Hematopoietic multipotent progenitor cell treated with erythropoietin and hydrocortisone succinate and interleukin-3 and kit ligand, for 15 days (in vitro differentiated cells): Measurements from ENCODE around the gene VWA1.
"Not testable (repeated sequence)": the region's sequence is repeated elsewhere in the genome, so short reads cannot be mapped to it uniquely, and the experiment has no call there.

ENCODE experiments used
- DNase-seq: peaks from one replicate; pipeline ENCODE4 v3.0.0-alpha.2; 2015; ENCODE audit warnings: low spot score

The VWA1 gene

DNA sequence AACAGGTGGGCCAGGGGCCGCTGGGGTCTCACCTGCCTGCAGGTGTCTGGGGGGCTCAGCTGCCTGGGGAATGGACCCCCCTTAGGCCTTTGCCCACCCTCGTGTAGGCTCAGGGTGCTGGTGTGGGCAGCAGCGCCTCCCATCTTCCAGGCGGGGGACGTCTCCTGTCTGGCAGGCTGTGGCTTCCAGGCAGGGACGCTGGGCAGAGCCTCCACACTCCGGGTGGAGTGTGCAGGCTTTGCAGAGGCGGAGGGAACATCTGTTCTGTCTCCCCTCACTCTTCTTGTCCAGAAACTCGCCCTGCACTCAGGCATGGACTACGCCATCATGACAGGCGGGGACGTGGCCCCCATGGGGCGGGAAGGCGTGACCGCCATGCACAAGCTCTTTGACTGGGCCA lies 20.4 kb downstream of the VWA1 start:
- DNase-seq, result not testable (repeated sequence)

DNA sequence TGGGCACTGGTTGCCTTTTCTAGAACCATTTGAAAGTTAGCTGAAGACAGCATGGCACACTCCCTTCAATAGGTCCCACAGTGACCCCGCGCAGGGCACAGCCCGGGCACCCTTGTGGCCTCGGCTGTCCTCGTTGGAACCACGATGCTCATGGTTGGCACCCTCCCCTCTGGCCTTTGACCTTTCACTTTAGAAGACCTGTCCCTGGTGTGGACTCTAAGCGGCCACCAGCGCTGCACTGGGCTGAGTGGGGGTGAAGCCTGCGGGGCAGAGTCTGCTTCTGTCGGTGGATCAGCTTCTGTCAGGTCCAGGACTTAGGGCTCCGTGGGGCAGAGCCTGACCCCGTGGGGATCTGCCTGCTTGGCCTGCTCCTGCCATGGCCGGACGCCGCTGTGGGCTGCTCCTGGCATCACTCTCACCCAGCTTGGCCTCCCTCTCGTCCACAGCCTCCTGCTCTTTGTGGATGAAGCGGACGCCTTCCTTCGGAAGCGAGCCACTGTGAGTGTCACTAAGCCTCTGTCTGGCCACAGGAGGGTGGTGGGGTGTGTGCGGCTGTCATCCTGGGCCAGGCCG lies 21.3 kb downstream of the VWA1 start:
- DNase-seq, result not testable (repeated sequence)

DNA sequence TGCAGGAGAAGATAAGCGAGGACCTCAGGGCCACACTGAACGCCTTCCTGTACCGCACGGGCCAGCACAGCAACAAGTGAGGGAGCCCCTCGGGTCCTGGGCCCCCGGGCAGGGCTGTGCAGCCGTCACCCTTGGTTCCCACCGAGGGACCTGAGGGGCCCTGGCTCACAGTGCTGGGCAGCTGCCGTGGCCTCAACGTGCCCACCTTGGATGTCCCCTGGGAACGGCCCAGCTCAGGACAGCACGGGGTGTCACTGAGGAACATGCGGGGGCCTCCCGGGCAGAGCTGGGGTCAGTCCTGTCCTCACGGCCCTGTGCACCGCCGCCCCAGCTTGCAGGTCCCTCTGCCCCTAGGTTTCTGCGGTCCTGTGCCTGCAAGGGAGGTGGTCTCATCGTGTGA lies 23.7 kb downstream of the VWA1 start:
- not testable (repeated sequence) for DNase-seq

DNA sequence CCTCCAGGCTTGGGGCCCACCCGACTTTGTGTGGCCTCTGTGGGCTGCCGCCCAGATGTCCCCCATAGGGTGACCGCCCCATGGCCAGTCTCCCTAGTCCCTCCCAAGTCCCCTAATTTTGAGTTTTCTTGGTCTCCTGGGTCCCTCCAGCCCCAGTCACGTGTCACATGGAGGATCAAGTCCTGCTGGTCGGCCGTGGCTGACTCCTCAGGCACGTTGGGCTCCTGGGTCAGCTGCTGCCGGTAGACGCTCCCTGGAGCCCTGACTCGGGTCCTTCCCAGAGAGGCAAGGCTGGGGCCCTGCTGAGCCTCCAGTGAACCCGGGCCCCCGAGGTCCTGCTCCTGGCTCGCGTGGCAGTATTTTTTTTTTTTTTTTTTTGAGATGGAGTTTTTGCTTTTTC lies 24.2 kb downstream of the VWA1 start:
- DNase-seq, result not testable (repeated sequence)

DNA sequence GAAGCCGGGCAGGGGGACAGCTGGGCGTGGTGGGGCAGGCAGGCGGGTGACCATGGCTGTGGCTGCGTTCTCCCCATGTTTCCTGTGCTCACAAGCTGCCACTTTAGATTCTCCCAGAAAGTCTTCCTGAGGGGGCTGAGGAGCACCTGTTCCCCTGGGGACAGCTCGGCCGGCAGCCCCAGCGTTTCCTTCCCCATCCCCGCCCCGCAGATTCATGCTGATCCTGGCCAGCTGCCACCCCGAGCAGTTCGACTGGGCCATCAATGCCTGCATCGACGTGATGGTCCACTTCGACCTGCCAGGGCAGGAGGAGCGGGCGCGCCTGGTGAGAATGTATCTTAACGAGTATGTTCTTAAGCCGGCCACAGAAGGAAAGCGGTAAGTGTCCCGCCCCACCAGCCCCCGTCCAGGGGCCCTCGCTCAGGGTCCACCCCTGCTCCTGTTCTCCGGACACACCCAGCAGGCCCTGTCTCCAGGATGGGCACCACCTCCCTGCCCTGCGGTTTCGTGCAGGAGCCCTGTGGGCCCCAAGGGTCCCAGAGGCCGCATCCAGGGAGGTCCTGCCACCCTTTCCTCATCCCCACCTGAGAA lies 25.1 kb downstream of the VWA1 start:
- no peak for DNase-seq

DNA sequence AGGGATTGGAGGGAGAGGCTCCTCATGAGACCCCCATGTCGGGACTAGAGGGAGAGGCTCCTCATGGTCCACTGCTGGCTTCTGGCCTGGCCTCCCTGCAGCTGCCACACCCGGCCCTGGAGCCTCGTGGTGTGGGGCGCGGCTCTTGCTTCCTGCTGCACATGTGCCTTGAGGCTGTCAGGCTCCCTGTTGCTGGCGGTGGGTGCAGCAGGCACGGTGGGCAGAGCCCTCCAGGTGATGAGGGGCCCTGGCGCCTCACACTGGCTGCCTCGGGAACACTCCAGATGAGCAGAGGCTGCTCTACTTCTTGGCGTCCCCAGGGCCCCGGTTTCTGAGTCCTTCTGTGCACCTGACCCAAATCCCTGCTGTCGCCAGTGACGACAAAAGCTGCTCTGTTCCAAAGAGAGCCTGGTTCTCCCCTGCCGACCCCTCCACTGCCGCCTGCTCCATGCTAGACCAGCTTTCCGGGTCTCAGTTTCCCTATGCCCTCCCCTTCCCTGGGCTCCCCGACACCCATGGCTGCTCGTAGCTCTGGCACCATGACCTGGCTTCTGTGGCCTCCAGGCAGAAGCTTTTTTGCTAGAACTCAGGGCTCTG lies 26.3 kb downstream of the VWA1 start:
- no peak for DNase-seq

GRCh38 chr1:1462318-1462966 lies 27.0 kb downstream of the VWA1 start:
- DNase-seq, result no peak

DNA sequence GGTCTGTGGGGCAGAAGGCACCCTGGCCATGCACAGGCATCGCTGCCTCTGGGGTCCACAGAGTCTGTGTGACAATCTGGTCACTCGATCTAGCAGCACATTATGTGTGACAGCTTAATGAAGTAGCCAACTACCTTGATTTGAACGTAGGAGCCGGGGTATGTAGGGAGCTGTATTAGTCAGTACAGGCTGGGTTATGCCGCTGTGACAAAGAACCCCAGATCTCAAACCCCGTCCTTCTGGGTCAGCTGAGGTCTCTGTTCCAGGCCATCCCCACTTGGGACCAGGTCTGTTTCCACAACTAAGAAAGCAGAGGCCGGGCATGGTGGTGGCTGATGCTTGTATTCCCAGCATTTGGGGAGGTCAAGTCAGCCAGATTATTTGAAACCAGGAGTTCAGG lies 27.8 kb downstream of the VWA1 start:
- no peak for DNase-seq

DNA sequence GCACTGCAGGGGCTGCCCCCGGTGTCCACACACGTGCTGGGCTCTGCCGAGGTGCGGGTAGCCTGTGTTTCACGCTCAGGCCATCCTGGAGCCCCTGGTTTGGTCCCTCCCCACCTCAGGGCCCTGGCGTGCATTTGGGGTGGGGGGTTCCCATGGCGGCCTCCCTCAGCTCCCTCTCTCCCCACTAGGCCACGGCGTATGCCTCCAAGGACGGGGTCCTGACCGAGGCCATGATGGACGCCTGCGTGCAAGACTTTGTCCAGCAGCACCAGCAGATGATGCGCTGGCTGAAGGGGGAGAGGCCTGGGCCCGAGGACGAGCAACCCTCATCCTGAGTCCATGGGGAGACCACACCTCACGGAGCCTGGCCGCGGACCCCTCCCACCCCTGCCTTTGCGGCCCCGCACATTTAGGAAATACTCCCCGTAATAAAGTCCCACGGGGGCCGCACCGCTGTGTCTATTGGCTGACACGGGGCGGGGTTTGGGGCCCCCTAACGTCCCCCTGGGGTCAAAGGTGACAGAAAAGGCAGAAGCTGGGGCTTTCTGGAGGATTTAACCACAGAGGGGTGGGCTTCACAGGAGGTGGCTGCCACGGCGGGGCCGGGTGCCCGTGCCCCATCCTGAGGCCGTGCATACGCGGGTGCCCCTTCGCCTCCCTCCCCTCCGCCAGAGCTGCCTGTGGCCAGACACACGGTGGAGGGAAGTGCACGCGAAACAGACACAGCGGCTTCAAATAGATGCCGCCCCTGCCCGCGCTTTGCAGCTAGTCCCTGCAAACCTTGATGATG lies 32.9 kb downstream of the VWA1 start:
- DNase-seq, result not testable (repeated sequence)

GRCh38 chr1:1470626-1471388 lies 35.3 kb downstream of the VWA1 start:
- DNase-seq, result no peak

DNA sequence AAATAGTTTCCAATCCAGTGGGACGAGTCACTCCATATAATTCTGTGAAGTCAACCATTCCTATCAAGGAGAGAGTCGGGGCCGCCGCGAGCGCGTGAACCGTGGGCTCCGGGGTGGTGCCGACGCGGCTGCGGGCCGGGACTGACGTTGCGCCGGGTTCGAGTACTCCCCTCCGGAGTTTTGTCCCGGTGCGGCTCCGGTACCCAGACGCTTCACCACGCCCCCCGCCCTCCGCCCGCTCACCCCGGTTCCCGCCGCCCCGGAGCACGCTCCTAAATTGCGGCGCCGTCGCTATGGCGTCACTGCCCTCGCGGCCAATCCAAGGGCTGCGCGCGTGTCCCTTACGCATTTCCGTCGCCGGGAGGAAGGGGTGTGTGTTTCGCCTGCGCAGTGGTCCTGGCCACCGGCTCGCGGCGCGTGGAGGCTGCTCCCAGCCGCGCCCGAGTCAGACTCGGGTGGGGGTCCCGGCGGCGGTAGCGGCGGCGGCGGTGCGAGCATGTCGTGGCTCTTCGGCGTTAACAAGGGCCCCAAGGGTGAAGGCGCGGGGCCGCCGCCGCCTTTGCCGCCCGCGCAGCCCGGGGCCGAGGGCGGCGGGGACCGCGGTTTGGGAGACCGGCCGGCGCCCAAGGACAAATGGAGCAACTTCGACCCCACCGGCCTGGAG lies 36.0 kb downstream of the VWA1 start, which contains the start of gene ATAD3B:
ATAD3B (plus strand) TSS at position 377 of the 664 bp plus-strand sequence; CDS start at position 497, 120 bp downstream.
- DNase-seq, result peak; percentile 85

- DNase-seq, result not testable (repeated sequence)
These were observed 36.8 kb downstream of the VWA1 start for GRCh38 chr1:1472053-1472876.

GRCh38 chr1:1476011-1476410 lies 40.5 kb downstream of the VWA1 start:
- not testable (repeated sequence) for DNase-seq

GRCh38 chr1:1477206-1477605 lies 41.7 kb downstream of the VWA1 start:
- DNase-seq, result no peak

- no peak for DNase-seq
These were observed 44.3 kb downstream of the VWA1 start for GRCh38 chr1:1479547-1480487.

DNA sequence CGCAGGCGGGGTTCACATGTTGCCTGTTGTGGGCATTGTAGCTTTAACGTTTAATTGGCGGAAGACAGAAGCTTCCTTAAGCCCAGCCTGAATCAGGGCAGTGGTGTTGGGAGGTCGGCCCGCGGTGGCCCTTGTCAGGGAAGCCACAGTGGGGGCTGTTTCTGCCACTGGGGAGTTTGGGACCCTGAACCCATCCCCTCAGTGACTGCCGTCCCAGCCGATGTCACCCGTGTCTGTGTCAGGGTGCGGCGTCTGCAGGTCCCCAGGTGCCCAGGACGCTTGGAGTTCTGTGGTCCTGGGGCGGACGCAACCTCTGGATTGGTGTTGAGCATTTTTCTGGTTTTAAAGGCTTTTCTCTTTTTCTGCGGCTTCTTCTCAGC lies 45.0 kb downstream of the VWA1 start:
- not testable (repeated sequence) for DNase-seq

DNA sequence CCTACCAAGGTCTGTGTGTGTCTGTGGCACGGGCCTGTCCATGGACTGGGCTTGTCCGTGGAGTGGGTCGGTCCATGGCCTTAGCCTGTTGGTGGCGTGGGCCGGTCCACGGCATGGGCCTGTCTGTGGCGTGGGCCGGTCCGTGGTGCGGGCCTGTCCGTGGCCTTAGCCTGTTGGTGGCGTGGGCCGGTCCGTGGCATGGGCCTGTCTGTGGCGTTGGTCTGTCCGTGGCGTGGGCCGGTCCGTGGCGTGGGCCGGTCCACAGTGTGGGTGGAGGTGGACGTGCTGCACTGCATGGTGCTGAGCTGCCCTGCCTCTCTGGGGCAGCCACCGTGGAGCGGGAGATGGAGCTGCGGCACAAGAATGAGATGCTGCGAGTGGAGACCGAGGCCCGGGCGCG lies 46.3 kb downstream of the VWA1 start:
- not testable (repeated sequence) for DNase-seq

DNA sequence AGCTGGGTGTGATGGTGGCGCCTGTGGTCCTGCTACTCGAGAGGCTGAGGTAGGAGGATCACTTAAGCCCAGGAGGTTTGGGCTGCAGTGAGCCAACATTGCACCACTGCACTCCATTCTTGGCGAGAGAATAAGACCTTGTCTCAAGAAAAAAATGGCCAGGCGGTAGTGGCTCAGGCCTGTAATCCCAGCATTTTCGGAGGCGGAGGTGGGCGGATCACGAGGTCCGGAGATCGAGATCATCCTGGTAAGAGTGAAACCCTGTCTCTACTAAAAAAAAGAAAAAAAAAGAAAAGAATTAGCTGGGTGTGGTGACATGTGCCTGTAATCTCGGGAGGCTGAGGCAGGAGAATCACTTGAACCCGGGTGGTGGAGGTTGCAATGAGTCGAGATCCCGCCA lies 47.4 kb downstream of the VWA1 start:
- DNase-seq, result no peak

DNA sequence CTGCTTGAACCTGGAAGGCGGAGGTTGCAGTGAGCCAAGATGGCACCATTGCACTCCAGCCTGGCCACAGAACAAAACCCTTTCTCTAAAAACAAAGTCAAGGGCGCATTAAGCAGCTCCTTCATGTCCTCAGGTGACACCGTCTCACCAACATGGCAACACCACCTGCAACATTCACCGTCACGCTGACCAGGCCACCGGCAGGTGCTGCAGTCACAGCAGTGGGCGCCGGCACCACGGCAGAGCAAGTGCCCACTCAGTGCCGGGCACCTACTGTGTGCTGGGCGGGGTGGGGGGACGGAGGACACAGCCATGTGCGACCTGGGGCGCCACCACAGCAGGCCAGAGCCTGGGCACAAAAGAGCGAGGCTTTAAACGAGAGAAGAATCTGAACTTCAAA lies 48.2 kb downstream of the VWA1 start:
- DNase-seq, result no peak
